NCI-H82 treated with DMSO at 0.1 percent for 48 hours (cell line): Measurements from ENCODE around the gene KDM8.
"Not testable (repeated sequence)": the region's sequence is repeated elsewhere in the genome, so short reads cannot be mapped to it uniquely, and the experiment has no call there.

Source experiments
- DNase-seq: peaks from one replicate; lab custom pipeline; 2025; ENCODE audit not compliant: unreplicated experiment; lab: John Stamatoyannopoulos, UW

The KDM8 gene

DNA sequence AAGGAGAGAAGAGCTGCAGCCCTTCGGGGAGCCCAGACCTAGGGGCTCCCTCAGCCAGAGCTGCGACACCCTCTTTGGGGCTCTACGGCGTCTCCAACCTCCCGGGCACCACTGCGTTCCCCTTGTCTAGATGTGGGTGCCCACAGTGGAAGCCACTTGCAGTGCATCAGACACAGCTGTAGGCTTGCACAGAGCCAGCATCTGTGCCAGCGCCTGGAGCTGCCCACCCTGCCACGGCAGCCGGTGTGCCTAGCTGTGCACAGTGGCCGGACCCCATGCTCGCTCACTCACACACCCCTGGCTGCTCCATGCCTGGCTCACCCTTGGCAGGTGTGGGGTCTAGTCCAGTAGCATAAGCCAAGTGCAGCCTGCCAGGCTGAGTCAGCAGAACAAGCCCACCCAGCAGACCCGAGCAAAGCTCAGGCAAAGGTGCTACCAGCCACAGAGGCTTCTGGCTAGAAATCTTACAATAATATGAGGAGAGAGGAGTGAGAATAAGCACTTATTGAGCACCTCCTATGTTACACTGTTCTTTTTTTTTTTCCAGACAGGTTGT is 12.9 kb upstream of the KDM8 start:
- no peak for DNase-seq

DNA sequence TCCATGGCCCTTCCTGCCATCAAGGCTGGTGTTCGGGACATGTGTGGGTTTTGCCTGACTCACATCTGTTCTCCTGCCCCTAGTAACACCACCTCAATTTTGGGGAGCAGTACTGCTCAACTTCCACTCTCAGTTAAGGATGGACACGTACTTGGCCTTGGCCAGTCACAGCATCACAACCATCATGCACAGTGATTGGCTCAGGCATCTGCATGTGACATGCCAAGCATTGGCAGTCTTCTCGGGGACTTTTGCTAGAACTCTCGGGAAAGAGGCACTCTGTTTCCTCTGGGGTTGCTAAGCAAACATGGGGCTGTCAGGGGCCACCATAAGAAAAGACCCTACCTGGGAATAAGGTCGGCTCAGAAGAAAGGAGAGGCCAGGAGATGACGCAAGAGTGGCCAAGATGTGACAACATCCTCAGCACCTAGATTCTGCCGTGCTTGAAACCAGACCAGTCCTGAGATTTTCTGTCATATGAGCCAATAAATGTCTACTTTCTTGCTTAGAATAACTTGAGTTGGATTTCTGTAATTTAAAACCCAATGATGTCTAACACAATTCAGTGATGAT is 11.9 kb upstream of the KDM8 start:
- DNase-seq, result no peak

DNA sequence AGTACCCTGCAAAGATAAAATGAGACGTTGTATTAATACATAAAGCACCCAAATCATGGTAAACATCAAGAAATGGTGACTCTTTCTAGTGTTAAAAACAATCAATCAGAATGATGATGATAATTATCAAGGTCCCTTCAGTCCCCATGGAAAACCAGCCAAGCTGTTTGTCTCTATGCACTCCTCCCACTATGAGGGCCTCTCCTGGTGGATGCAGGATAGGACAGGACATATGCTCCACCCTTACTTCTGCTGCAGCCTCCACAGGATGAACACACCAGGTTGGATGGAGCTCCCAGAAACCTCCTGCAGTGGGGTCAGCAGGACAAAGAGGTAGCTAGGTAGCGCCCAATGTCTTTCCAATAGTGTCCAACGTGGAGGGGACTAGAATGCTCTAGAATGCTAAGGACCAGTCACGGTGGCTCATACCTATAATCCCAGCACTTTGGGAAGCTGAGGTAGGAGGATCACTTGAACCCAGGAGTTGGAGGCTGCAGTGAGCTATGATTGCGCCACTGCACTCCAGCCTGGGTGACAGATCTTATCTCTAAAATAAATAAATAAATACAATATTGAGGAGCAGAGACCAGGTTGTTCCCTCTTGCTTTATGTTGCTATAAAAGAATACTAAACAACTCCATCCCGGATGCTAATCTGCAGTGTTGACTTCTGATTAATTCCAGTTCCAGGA is 9.9 kb upstream of the KDM8 start:
- no peak for DNase-seq

DNA sequence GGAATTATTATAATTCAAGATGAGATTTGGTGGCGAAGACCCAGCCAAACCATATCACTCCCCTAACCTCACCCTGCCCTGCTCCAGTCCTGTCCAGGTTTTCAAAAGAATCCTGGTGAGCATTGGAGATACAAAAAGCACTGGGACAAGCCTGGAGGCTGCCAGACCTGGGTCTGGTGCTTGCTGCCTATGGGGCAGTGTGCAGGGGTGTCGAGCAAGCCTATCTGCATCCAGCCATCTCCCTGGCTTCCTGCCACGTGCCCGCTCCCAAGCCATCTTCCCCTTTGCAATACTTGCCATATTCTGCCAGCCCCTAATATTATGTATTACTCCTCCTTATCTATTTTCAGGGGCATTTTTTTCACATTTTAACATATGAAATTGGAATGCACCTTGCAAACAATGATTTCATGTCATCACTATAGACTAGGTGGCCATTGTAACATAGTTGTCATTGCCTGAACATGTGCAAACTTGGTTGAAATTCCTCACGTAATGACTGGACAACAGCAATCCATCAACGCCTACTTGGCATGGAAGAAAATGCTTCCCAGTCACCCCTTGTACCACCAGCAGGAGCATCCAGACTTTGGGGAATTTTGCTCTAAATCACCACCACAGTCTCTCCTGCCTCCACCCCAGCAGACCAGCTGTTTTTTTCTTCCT is 8.1 kb upstream of the KDM8 start:
- DNase-seq, result no peak

DNA sequence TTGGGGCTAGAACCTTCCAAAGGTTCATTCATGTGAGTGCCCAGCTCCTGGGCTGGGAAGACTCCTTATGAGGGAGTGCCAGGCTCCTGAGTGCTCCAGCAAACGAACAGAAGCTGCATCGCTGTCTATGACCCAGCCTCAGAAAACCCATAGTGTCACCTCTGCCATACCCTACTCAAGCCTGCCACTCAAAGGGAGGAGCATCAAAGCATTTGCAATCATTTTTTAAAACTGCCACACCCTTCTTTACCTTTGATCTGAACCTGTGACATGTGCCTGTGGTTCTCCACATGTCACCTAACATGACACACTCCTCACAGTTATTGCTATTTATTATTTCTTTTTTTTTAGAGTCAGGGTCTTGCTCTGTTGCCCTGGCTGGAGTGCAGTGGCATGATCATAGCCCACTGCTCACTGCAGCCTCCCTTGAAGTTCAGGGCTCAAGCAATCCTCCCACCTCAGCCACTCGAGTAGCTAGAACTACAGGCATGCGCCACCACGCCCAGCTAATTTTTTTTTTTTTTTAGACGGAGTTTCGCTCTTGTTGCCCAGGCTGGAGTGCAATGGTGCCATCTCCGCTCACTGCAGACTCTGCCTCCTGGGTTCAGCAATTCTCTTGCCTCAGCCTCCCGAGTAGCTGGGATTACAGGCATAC is 7.3 kb upstream of the KDM8 start:
- no peak for DNase-seq

DNA sequence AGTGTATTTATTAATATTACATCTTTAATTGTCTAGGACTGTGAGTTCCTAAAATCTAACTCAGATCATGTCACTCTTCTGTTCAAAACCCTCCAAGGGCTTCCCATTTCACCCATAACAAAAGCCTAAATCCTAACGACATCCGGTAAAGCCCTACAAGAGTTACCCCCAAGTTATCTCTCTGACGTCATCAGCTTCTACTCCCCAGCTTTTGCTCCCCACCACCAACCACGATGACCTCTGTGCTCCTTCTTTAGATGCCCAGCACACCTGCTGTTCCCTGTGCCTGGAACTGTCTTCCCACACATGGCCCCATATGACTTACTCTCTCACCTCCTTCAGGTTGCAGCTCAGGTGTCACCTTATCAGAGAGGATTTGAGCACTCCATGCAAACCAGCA is 6.3 kb upstream of the KDM8 start:
- no peak for DNase-seq

DNA sequence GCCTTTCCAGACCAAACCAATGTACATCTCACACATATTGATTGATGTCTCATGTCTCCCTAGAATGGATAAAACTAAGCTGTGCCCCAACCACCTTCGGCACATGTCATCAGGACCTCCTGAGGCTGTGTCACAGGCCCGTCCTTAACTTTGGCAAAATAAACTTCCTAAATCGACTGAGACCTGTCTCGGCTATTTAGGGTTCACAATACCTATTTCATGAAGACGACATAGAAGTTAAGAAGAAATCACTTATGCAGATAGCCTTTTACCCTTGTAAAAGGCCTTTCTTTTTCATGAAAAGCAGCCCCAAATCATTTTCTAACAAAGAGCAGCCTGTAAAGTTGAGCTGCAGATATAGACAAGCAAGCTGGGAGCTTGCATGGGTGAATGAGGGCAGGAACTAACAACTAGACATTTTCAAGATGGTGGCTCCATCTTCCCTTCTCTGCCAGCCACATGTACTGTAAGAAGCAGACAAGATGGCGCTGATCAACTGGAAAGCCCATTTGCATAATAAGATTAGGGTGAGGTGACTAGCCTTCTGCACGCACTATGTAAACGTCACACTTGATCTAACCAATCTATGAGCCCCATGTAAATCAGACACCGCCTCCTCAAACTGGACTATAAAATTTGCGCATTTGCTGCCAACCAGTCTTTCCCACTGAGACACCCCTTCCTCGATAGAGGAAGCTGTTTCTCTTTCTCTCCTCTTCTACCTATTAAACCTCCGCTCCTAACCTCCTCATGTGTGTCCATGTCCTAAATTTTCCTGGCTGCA is 4.7 kb upstream of the KDM8 start:
- peak; percentile 67 for DNase-seq

DNA sequence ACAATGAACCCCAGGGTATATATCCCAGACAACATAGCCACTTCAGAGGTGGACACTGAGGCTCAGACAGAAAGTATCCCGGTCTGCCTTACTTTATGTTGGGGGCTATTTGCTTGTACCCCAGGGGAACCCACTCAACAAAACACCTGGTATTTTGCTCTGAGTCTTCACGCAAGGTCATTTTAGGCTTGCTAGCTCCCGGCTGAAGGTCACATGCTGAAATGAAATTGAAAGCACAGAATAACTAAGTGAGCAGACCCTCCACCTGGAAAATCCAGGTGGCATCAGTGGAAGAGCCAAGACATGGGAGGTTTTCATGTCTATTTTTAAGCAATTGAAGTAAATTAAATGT is 4.1 kb upstream of the KDM8 start:
- DNase-seq, result no peak

DNA sequence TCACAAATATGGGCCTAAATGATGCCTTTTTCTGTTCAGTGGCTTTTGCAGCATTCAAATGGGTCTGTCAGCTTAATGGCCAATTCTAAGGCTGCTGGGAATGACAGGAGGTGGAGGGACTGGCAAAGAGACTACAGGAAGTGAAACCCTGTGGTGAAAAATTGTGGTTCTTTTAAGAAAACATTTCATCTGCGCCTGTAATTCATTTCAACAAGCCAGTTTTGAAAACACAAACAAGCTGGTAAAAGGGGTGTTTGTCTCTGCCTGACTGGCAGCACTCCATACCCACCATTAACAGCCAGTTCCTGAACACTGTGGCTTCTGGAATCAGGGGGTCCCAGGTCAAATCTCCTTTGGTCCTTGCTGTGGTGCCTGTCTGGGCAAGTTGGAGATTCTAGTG is 3.6 kb upstream of the KDM8 start:
- no peak for DNase-seq

DNA sequence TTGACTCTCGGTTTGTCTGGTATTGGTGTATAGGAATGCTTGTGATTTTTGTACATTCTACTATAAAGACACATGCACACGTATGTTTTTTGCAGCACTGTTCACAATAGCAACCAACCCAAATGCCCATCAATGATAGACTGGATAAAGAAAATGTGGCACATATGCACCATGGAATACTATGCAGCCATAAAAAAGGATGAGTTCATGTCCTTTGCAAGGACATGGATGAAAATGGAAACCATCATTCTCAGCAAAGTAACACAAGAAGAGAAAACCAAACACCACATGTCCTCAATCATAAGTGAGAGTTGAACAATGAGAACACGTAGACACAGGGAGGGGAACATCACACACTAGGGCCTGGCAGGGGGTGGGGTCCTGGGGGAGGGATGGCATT is 2.4 kb upstream of the KDM8 start:
- DNase-seq, result not testable (repeated sequence)

DNA sequence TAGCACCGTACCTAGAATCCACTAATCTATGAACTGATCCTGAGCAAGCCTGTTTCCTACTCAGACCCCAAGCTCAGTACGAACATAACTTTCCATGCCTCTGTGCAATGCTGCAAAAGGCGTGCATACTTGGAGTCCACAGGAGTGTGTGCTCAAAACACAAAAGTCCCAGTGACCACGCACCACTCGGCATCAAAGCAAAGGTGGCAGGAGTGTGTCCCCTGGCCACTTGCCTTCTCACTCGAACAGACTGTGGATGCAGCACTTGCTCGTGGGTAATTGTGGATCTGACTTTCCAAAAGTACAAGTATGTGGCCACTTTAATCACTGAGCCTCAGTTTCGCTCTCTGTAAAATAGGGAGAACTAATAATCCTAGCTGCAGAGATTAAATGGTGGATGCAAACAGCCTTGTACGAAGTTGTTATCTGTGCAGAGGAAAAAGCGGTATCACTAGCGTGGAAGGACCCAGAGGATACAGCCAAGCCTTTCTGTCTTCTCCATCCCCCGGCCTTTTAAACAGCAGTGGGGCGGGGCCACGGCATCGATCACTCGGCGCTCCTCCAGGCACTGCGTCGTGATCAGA is 311 bp upstream of the KDM8 start:
- DNase-seq, result peak; percentile 84

DNA sequence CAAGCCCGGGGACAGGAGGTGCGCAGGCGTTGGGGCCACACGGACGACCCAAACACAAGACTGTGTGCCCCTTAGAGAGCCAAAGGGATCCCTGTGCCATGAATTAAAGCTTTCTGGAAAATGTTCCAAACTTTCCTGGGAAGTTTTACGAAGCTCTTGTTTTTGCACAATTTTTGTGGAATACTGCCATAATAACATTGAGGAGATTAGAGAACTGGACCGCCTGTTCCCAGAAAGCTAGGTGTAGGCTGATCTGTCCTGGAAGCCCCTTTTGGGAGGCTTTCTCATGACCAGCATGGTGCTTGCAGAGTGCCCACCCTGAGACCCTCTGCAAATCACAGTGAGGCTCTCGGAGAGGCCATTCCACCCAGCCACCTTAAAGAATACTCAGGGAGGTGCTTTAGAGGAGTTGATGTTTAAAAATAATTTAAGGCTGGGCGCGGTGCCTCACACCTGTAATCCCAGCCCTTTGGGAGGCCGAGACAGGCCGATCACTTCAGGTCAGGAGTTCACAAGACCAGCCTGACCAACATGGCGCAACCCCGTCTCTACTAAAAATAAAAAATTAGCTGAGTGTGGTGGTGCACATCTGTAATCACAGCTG is 1.1 kb downstream of the KDM8 start:
- no peak for DNase-seq

DNA sequence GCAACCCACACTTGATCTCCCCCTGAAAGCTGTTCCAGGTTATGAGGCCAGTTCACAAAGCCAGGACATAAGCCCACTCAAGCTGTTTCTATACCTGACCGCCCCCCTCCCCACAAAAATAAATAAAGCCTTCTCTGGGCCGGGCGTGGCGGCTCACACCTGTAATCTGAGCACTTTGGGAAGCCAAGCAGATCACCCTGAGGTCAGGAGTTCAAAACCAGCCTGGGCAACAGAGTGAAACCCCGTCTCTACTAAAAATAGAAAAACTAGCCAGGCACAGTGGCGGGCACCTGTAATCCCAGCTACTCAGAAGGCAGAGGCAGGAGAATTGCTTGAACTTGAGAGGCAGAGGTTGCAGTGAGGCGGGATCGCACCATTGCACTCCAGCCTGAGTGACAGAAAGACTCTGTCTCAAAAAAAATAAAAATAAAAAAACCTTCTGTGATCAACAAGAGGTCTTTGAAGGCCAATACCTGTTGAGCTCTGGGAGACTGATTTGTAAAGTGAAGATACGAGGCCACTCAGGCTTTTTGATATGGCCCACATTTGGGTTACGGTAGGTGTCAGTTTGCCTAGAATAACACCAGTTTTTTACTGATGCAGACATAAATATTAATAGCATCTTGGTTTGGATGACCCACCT is 2.2 kb downstream of the KDM8 start:
- no peak for DNase-seq

DNA sequence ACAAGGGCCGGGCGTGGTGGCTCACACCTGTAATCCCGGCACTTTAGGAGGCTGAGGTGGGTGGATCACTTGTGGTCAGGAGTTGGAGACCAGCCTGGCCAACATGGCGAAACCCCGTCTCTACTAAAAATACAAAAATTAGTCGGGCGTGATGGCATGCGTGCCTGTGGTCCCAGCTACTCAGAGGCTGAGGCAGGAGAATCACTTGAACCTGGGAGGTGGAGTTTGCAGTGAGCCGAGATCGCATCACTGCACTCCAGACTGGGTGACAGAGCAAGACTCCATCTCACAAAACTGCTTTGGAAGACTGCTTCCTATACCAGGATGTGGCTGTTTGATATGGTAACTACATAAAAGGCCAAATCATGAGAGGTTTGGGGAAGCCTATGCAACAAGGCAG is 3.8 kb downstream of the KDM8 start:
- DNase-seq, result not testable (repeated sequence)

DNA sequence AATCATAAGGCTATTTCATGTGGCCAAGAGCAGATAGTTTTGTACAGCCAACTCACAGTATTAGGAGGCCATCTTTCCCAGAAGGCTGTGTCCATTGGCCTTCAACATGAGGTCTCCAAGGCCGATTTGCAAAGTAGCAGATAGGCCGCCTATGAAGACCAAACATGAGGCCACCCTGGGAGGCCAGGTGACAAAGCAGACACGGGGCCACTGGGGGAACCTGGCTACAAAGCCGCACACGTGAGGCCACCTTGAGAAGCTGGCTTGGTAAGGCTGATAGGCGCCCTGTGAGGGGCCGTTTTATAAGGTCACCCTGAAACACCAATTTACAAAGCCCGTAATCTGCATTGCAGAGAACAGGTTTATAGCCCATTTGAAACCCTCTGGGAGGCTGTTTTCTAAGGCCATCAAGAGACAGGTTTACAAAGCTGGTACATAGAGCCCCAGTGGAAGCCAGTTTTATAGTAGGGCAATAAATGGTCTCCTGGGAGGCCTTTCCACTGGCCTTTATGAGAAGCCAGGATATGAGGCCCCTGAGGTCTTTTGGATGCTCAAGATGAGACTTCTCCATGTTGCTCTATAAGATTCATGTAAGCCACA is 4.9 kb downstream of the KDM8 start:
- no peak for DNase-seq

DNA sequence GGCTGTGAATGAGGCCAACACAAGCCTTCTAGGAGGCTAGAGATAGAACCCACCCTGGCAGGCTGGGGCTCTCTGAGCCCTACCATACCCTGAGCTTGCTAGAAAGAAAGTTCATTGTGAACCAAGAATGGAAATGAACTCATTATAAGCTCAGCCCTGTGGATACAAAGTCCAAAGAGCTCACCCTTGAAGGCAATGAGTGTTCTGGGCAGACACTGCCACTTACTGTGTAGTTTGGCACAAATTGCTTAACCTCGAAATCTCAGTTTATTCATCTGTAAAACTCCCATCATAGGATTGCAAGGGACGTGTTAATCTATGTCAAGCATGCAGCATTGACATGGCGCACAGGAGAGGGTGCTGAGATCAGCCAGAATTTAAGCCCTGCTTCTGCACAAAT is 5.5 kb downstream of the KDM8 start:
- no peak for DNase-seq

DNA sequence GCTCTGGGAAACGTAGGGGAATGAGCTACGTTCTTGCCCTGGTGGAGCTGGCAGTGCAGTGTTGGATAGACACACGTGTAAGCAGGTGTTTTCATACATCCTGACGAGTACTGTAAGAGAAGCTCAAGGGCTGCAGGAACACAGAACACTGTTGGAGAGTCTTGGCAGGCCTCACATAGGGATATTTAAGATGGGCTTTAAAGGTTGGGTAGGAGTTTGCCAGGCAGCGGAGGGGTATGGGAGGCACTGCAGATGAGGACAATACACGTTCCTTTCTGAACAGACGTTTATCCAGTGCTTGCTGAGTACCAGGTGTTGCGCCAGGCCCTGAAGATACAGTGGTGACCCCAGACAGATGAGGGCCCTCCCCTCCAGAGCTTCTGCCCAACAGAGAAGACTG is 6.3 kb downstream of the KDM8 start:
- no peak for DNase-seq

DNA sequence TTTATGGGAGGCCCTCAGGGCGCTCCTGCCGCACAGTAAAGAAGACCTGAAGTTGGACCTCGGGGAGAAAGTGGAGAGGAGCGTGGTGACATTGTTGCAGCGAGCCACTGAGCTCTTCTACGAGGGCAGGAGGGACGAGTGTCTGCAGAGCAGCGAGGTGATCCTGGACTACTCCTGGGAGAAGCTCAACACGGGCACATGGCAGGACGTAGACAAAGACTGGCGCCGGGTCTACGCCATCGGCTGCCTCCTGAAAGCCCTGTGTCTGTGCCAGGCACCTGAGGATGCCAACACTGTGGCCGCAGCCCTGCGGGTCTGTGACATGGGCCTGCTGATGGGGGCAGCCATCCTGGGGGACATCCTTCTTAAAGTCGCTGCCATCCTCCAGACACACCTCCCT is 6.8 kb downstream of the KDM8 start:
- no peak for DNase-seq

DNA sequence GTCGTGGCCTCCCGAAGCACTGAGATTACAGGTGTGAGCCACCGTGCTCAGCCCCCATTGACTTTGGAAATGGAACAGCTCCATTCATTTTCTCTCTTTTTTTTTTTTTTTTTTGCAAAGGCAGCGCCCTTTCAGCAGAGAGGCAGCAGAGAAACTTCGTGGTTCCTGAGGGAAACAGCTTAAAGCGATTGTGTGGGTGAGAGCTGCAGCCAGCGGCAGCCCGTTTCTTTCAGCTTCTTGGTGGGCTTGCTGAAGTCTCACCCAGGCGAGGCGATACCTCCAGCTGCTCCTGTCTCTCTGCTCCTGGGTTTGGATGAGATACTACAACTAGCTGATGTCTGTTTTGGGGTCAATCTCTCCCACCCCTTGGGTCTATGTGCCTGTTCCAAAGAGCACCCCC is 7.7 kb downstream of the KDM8 start:
- no peak for DNase-seq
